ENCODE measurements around the gene TTC9C. TPM values are rescaled to one million over a fixed set of nuclear protein-coding genes. Genes with fewer than 3 reads are reported as not detected.
"Not testable (repeated sequence)": the region's sequence is repeated elsewhere in the genome, so short reads cannot be mapped to it uniquely, and the experiment has no call there.

The TTC9C gene
- total RNA-seq, 2 donors from 2014 or later: 25.1 to 25.5 TPM

DNA sequence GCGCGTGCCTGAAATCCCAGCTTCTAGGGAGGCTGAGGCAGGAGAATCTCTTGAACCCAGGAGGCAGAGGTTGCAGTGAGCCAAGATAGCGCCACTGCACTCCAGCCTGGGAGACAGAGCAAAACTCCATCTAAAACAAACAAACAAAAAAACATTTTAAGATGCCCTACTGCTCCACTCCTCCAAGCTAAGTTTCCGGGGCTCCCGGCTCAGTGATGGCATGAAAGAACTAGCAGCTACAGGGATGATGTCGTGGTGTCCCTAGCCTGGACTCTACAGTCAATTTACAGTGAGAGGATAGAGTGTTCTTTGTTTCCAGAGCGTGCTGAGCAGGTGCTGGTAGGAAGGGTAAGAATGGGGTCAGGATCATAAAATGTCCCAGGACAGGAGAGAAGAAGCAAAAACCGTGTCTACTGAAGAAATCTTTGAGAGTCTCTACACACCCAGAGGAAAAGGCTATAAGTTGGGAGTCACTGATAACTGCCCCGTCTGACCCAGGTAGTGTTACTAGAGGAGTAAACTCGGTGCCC, 26.9 kb downstream of the TTC9C start:
- Histone ChIP-seq H3K36me3 (no peaks in the 10 kb centered on the region), H3K27ac (no peak overlapping the region), H3K9me3 (no peaks in the 10 kb centered on the region), H3K4me3 (no peak overlapping the region), H3K4me1 (replicated peaks) (no peaks in the 10 kb centered on the region), H3K27me3 (replicated peaks; ENCODE audit: insufficient read depth) (no peaks in the 10 kb centered on the region)
- no peak for DNase-seq (ENCODE audit: low spot score)
- TF ChIP-seq POLR2AphosphoS5 (IDR thresholded peaks at IDR 0.05) (no peak), POLR2A (IDR thresholded peaks at IDR 0.05) (no peak)
- TF ChIP-seq, protein P1, sequence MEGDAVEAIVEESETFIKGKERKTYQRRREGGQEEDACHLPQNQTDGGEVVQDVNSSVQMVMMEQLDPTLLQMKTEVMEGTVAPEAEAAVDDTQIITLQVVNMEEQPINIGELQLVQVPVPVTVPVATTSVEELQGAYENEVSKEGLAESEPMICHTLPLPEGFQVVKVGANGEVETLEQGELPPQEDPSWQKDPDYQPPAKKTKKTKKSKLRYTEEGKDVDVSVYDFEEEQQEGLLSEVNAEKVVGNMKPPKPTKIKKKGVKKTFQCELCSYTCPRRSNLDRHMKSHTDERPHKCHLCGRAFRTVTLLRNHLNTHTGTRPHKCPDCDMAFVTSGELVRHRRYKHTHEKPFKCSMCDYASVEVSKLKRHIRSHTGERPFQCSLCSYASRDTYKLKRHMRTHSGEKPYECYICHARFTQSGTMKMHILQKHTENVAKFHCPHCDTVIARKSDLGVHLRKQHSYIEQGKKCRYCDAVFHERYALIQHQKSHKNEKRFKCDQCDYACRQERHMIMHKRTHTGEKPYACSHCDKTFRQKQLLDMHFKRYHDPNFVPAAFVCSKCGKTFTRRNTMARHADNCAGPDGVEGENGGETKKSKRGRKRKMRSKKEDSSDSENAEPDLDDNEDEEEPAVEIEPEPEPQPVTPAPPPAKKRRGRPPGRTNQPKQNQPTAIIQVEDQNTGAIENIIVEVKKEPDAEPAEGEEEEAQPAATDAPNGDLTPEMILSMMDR (IDR thresholded peaks at IDR 0.05): no peak
- intact Hi-C loops (cut with DNase I): no loop called here
- 65% methylated on average over 10 of the region's 10 CpGs for WGBS

DNA sequence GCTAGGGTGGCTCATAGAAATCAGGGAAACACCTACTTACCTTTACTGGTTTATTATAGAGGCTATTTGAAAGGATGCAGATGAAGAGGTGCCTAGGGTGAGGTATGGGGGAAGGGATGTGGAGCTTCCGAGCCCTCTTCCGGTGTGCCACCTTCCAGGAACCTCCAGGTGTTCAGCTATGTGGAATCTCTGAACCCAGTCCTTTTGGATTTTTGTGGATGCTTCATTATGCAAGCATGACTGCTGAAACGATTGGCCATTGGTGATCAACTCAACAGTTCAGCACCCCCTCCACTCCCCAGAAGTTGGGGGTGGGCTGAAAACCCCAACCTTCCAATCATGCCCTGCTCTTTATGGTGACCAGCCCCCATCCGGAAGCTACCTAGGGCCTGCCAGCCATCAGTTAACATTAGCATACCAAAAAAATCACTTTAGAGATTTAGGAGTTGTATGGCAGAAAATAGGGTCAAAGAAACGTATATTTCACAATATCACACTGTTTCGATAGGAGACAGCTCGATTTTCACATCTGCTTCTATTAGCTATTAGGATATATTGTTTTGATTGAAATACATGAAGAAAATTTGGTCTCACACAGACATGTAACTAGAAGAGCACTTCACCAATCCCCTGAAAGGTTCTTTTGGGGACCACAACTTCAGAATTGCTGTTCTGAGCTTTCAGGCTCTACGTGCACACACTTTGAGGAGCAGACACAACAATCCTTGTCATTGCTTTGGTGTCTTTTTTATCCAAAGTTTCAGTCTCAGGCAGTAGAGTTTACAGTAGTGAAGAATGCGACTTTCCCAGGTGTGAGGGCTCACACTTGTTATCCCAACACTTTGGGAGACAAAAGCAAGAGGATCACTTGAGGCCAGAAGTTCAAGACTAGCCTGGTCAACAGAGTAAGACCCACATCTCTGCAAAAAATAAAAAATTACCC, 29.8 kb downstream of the TTC9C start:
- WGBS: 61% methylated on average over 9 of the region's 9 CpGs
- intact Hi-C loops (cut with DNase I): no loop called here
- TF ChIP-seq POLR2A (IDR thresholded peaks at IDR 0.05): no peak
- TF ChIP-seq, protein P1 (IDR thresholded peaks at IDR 0.05): no peak
- no peak for TF ChIP-seq POLR2AphosphoS5 (IDR thresholded peaks at IDR 0.05)
- H3K27me3 ChIP-seq (replicated peaks; ENCODE audit: insufficient read depth): no peaks in the 10 kb centered on the region
- H3K27ac ChIP-seq: no peak overlapping the region
- H3K4me1 ChIP-seq (replicated peaks): peaks cover 8% of the 10 kb centered on the region
- H3K4me3 ChIP-seq: no peak overlapping the region
- H3K36me3 ChIP-seq: no peaks in the 10 kb centered on the region
- DNase-seq (ENCODE audit: low spot score): no peak
- H3K9me3 ChIP-seq: no peaks in the 10 kb centered on the region

DNA sequence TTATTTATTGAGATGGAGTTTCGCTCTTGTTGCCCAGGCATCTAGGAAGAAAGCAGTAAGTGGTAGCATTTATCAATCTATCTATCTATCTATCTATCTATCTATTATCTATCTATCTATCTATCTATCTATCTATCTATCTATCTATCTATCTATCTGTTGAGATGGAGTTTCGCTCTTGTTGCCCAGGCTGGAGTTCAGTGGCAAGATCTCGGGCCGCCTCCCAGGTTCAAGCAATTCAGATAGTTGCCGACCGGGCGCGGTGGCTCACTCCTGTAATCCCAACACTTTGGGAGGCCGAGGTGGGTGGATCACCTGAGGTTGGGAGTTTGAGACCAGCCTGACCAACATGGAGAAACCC, 32.6 kb downstream of the TTC9C start:
- H3K36me3 ChIP-seq; H3K9me3 ChIP-seq; DNase-seq (ENCODE audit: low spot score); H3K27me3 ChIP-seq (replicated peaks; ENCODE audit: insufficient read depth): not testable (repeated sequence)
- Histone ChIP-seq H3K4me3 (peak overlapping the region; percentile 50 to 71), H3K27ac (peak overlapping the region; percentile 75), H3K4me1 (replicated peaks) (peaks cover 12% of the 10 kb centered on the region)
- intact Hi-C loops (cut with DNase I): loop anchor here (5.0 kb wide), 1 partner anchor 34 kb away; the partner anchor contains the start of genes HNRNPUL2 and TTC9C
- 41% methylated on average over 9 of the region's 9 CpGs for WGBS

DNA sequence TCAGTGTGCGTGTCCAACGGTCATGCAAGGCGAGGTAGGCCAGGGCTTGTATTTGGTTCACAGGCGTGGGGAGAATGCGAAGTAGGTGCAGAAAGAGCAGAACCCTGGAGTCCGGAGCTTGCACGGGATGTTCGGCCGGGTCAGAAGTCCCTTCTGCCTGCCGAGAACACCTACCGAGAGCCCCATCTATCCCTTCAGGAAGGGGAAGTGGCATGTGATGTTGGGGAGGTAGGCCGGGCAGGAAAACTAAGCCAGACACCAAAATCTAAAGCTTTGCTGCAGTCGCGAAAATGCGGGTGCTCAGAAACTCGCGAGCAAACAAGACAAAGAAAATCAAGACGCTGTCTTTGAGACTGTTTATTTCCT, 42.5 kb downstream of the TTC9C start:
- TF ChIP-seq POLR2AphosphoS5 (IDR thresholded peaks at IDR 0.05) (no peak), POLR2A (IDR thresholded peaks at IDR 0.05) (no peak)
- TF ChIP-seq, protein P1 (IDR thresholded peaks at IDR 0.05): no peak
- Histone ChIP-seq H3K4me3 (peak overlapping the region; percentile 62 to 80), H3K4me1 (replicated peaks) (peaks cover 5% of the 10 kb centered on the region), H3K9me3 (no peaks in the 10 kb centered on the region), H3K27me3 (replicated peaks; ENCODE audit: insufficient read depth) (no peaks in the 10 kb centered on the region), H3K27ac (peak overlapping the region; percentile 86 to 91), H3K36me3 (no peaks in the 10 kb centered on the region)
- 3% methylated on average over 18 of the region's 18 CpGs for WGBS
- DNase-seq (ENCODE audit: low spot score): no peak
- intact Hi-C loops (cut with DNase I): no loop called here

DNA sequence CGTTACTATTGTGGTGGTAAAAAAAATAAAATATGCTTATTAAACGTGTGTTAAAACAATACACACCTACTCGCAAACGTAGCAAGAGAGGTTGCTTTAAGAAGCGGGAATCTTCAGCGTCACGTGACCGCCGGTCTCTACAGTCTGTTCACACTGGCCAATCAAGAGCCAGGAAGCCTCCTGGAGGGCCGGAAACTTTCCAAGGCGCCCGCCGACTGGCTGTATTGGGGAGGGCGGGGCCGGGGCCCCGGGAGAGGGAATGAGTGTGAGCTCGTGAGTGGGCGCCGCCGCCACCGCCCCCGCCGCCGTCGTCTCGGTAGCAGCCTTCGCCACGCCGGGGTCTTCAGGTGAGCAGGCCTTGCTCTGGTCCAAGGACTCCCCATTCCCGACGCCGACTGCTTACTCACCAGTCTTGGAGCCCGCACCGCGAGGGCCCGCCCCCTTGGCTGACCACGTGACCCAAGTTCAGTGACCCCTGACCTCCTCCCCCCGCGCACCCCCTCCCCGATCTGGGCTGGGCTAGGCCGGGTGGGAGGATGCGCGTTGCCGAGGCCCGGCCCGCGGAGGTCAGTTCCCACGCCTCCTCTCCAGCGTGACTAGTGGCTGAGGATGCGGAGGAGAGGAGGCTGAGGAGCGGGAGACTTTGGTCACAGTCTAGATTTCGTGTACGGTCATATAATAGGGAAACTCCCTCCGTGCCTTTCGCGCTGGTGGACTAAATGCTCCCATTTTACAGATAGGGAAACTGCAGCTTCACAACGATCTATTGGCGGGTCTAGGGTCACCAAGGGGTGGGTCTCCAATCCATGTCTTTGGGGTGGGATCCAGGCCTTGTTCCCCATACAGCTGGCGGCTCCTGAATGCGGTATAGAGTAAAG, 43.1 kb downstream of the TTC9C start, which contains the start of gene TAF6L:
Gene TAF6L (plus strand): TSS at position 253 of the 878 bp plus-strand sequence. CDS start 4,388 bp downstream, outside the sequence.
- Histone ChIP-seq H3K36me3 (no peaks in the 10 kb centered on the region), H3K9me3 (no peaks in the 10 kb centered on the region), H3K27me3 (replicated peaks; ENCODE audit: insufficient read depth) (no peaks in the 10 kb centered on the region), H3K27ac (peak within 1 kb of the TSS; percentile 86 to 91), H3K4me3 (peak within 1 kb of the TSS; percentile 62 to 80), H3K4me1 (replicated peaks) (peaks cover 5% of the 10 kb centered on the region)
- 3% methylated on average over 50 of the region's 60 CpGs for WGBS
- DNase-seq (ENCODE audit: low spot score): peak; percentile 98
- intact Hi-C loops (cut with DNase I): no loop called here
- TF ChIP-seq POLR2AphosphoS5 (IDR thresholded peaks at IDR 0.05): peak; percentile 83
- peak; percentile 41 for TF ChIP-seq POLR2A (IDR thresholded peaks at IDR 0.05)
- TF ChIP-seq, protein P1 (IDR thresholded peaks at IDR 0.05): peak in 1 of 4 experiments; percentile 7

All from prostate gland (tissue), 2 donors.